ENCODE data around the gene AFMID. TPM values are rescaled to one million over a fixed set of nuclear protein-coding genes. Genes with fewer than 3 reads are reported as not detected.

Gene AFMID
- total and polyA plus RNA-seq, 2 experiments from 2014 or later, result 26.6 to 61.2 TPM

DNA sequence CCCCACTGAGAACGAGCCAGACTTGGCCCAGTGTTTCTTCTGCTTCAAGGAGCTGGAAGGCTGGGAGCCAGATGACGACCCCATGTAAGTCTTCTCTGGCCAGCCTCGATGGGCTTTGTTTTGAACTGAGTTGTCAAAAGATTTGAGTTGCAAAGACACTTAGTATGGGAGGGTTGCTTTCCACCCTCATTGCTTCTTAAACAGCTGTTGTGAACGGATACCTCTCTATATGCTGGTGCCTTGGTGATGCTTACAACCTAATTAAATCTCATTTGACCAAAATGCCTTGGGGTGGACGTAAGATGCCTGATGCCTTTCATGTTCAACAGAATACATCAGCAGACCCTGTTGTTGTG is 27.5 kb downstream of the AFMID start:
- peaks cover 29% of the 10 kb centered on the region for H3K79me2 ChIP-seq
- no peak overlapping the region for H3K27ac ChIP-seq
- H3K9me3 ChIP-seq (ENCODE audit: low read depth), result no peaks in the 10 kb centered on the region
- no peaks in the 10 kb centered on the region for H3K9me2 ChIP-seq (replicated peaks; ENCODE audit: insufficient read depth)
- DNase-seq (ENCODE audit: low spot score), result no peak
- H4K20me1 ChIP-seq (ENCODE audit: insufficient read depth, poor library complexity, severe bottlenecking), result no peaks in the 10 kb centered on the region
- TF ChIP-seq EZH2phosphoT487 (IDR thresholded peaks at IDR 0.05; ENCODE audit: low read depth, severe bottlenecking, unreplicated experiment), result no peak
- TF ChIP-seq EZH2 (IDR thresholded peaks at IDR 0.05; ENCODE audit: borderline replicate concordance), result no peak
- TF ChIP-seq CTCF (IDR thresholded peaks at IDR 0.05; ENCODE audit: poor library complexity), result no peak
- H3K4me2 ChIP-seq, result peak overlapping the region; percentile 99
- H3K4me3 ChIP-seq, result peak overlapping the region; percentile 87
- H2AFZ ChIP-seq, result peak overlapping the region; percentile 89
- no peaks in the 10 kb centered on the region for H3K4me1 ChIP-seq (ENCODE audit: insufficient read depth)
- H3K36me3 ChIP-seq (replicated peaks; ENCODE audit: insufficient read depth, low read depth), result no peaks in the 10 kb centered on the region
- WGBS (ENCODE audit: low lambda C conversion rate, missing lambda C conversion rate), result 15% methylated on average over 5 of the region's 5 CpGs
- H3K27me3 ChIP-seq, result no peaks in the 10 kb centered on the region

- Histone ChIP-seq H3K36me3 (replicated peaks; ENCODE audit: insufficient read depth, low read depth) (no peaks in the 10 kb centered on the region), H3K9me2 (replicated peaks; ENCODE audit: insufficient read depth) (no peaks in the 10 kb centered on the region), H4K20me1 (ENCODE audit: insufficient read depth, poor library complexity, severe bottlenecking) (no peaks in the 10 kb centered on the region), H3K4me2 (no peak overlapping the region), H2AFZ (no peak overlapping the region), H3K27me3 (no peaks in the 10 kb centered on the region), H3K9me3 (ENCODE audit: low read depth) (no peaks in the 10 kb centered on the region), H3K4me1 (ENCODE audit: insufficient read depth) (no peaks in the 10 kb centered on the region), H3K79me2 (peaks cover 24% of the 10 kb centered on the region), H3K4me3 (no peak overlapping the region), H3K27ac (no peak overlapping the region)
- no peak for TF ChIP-seq CTCF (IDR thresholded peaks at IDR 0.05; ENCODE audit: poor library complexity)
- no peak for TF ChIP-seq EZH2 (IDR thresholded peaks at IDR 0.05; ENCODE audit: borderline replicate concordance)
- no peak for TF ChIP-seq EZH2phosphoT487 (IDR thresholded peaks at IDR 0.05; ENCODE audit: low read depth, severe bottlenecking, unreplicated experiment)
- 85% methylated on average over 11 of the region's 11 CpGs for WGBS (ENCODE audit: low lambda C conversion rate, missing lambda C conversion rate)
- DNase-seq (ENCODE audit: low spot score), result no peak
Observed at GRCh38 chr17:78219396-78220150, 32.4 kb downstream of the AFMID start.

GRCh38 chr17:78223061-78223460 is 35.9 kb downstream of the AFMID start:
- Histone ChIP-seq H3K27ac (no peak overlapping the region), H3K4me2 (no peak overlapping the region), H3K36me3 (replicated peaks; ENCODE audit: insufficient read depth, low read depth) (no peaks in the 10 kb centered on the region), H3K4me3 (no peak overlapping the region), H2AFZ (no peak overlapping the region), H3K27me3 (no peaks in the 10 kb centered on the region), H3K9me3 (ENCODE audit: low read depth) (no peaks in the 10 kb centered on the region), H3K79me2 (no peaks in the 10 kb centered on the region), H3K9me2 (replicated peaks; ENCODE audit: insufficient read depth) (no peaks in the 10 kb centered on the region), H3K4me1 (ENCODE audit: insufficient read depth) (no peaks in the 10 kb centered on the region), H4K20me1 (ENCODE audit: insufficient read depth, poor library complexity, severe bottlenecking) (no peaks in the 10 kb centered on the region)
- no peak for DNase-seq (ENCODE audit: low spot score)
- TF ChIP-seq EZH2 (IDR thresholded peaks at IDR 0.05; ENCODE audit: borderline replicate concordance) (no peak), EZH2phosphoT487 (IDR thresholded peaks at IDR 0.05; ENCODE audit: low read depth, severe bottlenecking, unreplicated experiment) (no peak), CTCF (IDR thresholded peaks at IDR 0.05; ENCODE audit: poor library complexity) (no peak)
- 94% methylated on average over 4 of the region's 4 CpGs for WGBS (ENCODE audit: low lambda C conversion rate, missing lambda C conversion rate)
